Ramos (cell line): ENCODE measurements around the gene SLC47A2.
"Not testable (repeated sequence)": the region's sequence is repeated elsewhere in the genome, so short reads cannot be mapped to it uniquely, and the experiment has no call there.

Experiments used
- in situ Hi-C: fragments of 300-500 bp; cut with MboI; formaldehyde crosslinking; loops from one replicate; pipeline ENCODE4 v1.14.3; 2022; ENCODE audit warnings: low sequenced_read_pairs; ENCODE audit not compliant: unreplicated experiment

Gene SLC47A2

GRCh38 chr17:19712436-19713004 lies 3.9 kb downstream of the SLC47A2 start:
- in situ Hi-C loops, result no loop called here

- in situ Hi-C loops, result no loop called here
Measured at GRCh38 chr17:19709841-19710240, 6.5 kb downstream of the SLC47A2 start.

- in situ Hi-C loops, result no loop called here
Measured at GRCh38 chr17:19708431-19709175, 7.8 kb downstream of the SLC47A2 start.

GRCh38 chr17:19707728-19708221 lies 8.6 kb downstream of the SLC47A2 start:
- in situ Hi-C loops, result no loop called here

GRCh38 chr17:19706791-19707727 lies 9.3 kb downstream of the SLC47A2 start:
- in situ Hi-C loops, result no loop called here

- in situ Hi-C loops, result no loop called here
Measured at GRCh38 chr17:19705771-19706770, 10.3 kb downstream of the SLC47A2 start.

GRCh38 chr17:19705201-19705600 lies 11.2 kb downstream of the SLC47A2 start:
- in situ Hi-C loops, result no loop called here

- in situ Hi-C loops, result no loop called here
Measured at GRCh38 chr17:19703828-19704613, 12.4 kb downstream of the SLC47A2 start.

GRCh38 chr17:19703106-19703827 lies 13.1 kb downstream of the SLC47A2 start:
- in situ Hi-C loops, result no loop called here

GRCh38 chr17:19702217-19702641 lies 14.2 kb downstream of the SLC47A2 start:
- in situ Hi-C loops, result no loop called here

- in situ Hi-C loops, result no loop called here
Measured at GRCh38 chr17:19686400-19687090, 29.8 kb downstream of the SLC47A2 start.

GRCh38 chr17:19684909-19685580 lies 31.3 kb downstream of the SLC47A2 start:
- in situ Hi-C loops, result not testable (repeated sequence)

- in situ Hi-C loops, result no loop called here
Measured at GRCh38 chr17:19683117-19683516, 33.3 kb downstream of the SLC47A2 start.

GRCh38 chr17:19678581-19679453 lies 37.6 kb downstream of the SLC47A2 start:
- in situ Hi-C loops, result no loop called here

- in situ Hi-C loops, result no loop called here
Measured at GRCh38 chr17:19677736-19678379, 38.5 kb downstream of the SLC47A2 start.

GRCh38 chr17:19676896-19677295 lies 39.5 kb downstream of the SLC47A2 start:
- in situ Hi-C loops, result no loop called here
